ENCODE data around the gene CLDN6.

CLDN6 gene

GRCh38 chr16:3012828-3013420 lies 5.1 kb downstream of the CLDN6 start, which contains the start of gene CLDN9:
Gene CLDN9, plus strand, starts transcription at chr16:3012923. Its CDS starts 440 bp downstream, at chr16:3013363.
- Mint-ChIP-seq H3K36me3 (ENCODE audit: low read depth) (no peaks in the 10 kb centered on the region), H3K4me3 (peak within 1 kb of the TSS; percentile 68), H3K27ac (no peak within 1 kb of the TSS), H3K9me3 (no peaks in the 10 kb centered on the region), H3K4me1 (peaks cover 44% of the 10 kb centered on the region), H3K27me3 (ENCODE audit: low read depth, poor library complexity) (peaks cover 49% of the 10 kb centered on the region)
- DNase-seq: no peak
- TF ChIP-seq, protein P1, sequence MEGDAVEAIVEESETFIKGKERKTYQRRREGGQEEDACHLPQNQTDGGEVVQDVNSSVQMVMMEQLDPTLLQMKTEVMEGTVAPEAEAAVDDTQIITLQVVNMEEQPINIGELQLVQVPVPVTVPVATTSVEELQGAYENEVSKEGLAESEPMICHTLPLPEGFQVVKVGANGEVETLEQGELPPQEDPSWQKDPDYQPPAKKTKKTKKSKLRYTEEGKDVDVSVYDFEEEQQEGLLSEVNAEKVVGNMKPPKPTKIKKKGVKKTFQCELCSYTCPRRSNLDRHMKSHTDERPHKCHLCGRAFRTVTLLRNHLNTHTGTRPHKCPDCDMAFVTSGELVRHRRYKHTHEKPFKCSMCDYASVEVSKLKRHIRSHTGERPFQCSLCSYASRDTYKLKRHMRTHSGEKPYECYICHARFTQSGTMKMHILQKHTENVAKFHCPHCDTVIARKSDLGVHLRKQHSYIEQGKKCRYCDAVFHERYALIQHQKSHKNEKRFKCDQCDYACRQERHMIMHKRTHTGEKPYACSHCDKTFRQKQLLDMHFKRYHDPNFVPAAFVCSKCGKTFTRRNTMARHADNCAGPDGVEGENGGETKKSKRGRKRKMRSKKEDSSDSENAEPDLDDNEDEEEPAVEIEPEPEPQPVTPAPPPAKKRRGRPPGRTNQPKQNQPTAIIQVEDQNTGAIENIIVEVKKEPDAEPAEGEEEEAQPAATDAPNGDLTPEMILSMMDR (IDR thresholded peaks at IDR 0.05): no peak

GRCh38 chr16:3012246-3012645 lies 5.7 kb downstream of the CLDN6 start:
- peaks cover 52% of the 10 kb centered on the region for H3K27me3 Mint-ChIP-seq (ENCODE audit: low read depth, poor library complexity)

DNA sequence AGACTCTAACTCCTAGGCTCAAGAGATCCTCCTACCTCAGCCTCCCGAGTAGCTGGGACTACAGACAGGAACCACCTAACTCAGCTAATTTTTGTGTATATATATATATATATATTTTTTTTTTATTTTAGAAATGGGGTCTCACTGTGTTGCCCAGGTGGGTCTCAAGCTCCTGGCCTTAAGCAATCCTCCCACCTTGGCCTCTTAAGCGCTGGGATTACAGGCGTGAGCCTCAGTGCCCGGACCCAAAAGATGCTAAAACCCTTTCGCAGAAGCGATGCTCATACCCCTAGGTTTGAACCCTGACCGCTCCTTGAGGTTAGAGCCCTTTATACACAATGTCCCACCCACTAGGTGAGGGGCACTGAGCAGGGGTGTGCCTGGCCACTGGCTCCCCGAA lies 7.5 kb downstream of the CLDN6 start:
- H3K27me3 Mint-ChIP-seq (ENCODE audit: low read depth, poor library complexity): peaks cover 64% of the 10 kb centered on the region
- H3K36me3 Mint-ChIP-seq (ENCODE audit: low read depth): no peaks in the 10 kb centered on the region
- no peak for DNase-seq
- H3K4me3 Mint-ChIP-seq: no peak overlapping the region
- peaks cover 54% of the 10 kb centered on the region for H3K4me1 Mint-ChIP-seq
- no peaks in the 10 kb centered on the region for H3K9me3 Mint-ChIP-seq
- no peak overlapping the region for H3K27ac Mint-ChIP-seq
- TF ChIP-seq, protein P1 (IDR thresholded peaks at IDR 0.05): no peak

More at GRCh38 chr16:3012246-3012645, 5.7 kb downstream of the CLDN6 start:
- Mint-ChIP-seq H3K4me3 (peak overlapping the region; percentile 68), H3K36me3 (ENCODE audit: low read depth) (no peaks in the 10 kb centered on the region), H3K4me1 (peaks cover 48% of the 10 kb centered on the region), H3K9me3 (no peaks in the 10 kb centered on the region), H3K27ac (no peak overlapping the region)
- TF ChIP-seq, protein P1 (IDR thresholded peaks at IDR 0.05): no peak
- peak; percentile 59 for DNase-seq

DNA sequence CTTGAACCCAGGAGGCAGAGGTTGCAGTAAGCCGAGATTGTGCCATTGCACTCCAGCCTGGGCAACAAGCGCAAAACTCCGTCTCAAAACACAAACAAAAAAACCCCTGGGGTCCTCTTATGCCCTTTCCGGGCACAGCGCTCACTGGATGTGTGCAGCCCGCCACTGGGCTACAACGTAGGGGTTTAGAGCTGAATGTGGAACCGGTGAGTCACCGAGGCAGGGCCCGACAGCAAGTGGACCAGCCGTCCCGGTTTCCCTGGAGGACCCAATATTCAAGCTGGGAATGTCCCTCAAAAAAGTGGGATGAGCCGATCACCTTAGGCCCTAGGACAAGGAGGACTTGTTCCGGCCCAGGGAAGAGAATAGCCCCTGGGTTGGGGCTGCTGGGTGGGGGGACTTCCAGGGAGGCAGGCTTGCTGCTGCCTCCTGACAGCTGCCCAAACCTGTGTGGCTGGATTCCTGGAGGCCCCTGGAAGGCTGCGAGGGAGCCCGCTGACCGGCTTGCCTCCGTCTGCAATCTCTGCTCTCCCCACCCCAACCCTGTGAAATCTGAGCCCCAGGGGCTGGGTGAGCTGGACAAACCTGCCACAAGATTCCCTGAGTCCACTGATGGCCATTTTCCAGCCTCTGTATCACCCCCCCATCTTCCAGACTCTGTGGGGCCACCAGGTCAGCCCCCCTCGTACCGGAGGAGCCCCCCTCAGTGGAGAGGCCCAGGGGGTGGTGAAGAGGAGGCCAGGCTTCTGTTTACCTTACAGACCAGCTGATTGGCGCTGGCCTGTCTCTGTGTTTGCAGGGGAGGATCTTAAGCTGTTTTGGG lies 8.2 kb downstream of the CLDN6 start:
- Mint-ChIP-seq H3K27me3 (ENCODE audit: low read depth, poor library complexity) (peaks cover 67% of the 10 kb centered on the region), H3K27ac (no peak overlapping the region), H3K4me1 (peaks cover 54% of the 10 kb centered on the region), H3K36me3 (ENCODE audit: low read depth) (no peaks in the 10 kb centered on the region), H3K4me3 (peak overlapping the region; percentile 42), H3K9me3 (no peaks in the 10 kb centered on the region)
- peak; percentile 65 for DNase-seq
- TF ChIP-seq, protein P1 (IDR thresholded peaks at IDR 0.05): no peak

DNA sequence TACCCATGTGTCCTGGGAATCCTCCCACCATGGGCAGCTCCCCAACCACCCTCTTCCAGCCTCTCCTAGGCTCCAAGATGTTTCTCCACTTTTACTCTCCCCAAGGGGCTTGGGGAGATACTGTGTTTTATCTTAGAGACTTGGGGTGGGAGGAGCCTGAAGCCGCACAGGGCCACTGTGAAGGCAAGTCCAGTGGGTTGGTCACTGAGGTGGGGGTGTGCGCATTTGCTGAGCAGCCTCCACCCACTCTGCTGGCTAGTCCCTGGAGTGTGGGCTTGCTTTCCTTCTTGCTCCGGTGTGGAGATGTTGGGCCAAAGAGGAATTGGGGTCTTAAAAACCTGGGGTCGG lies 9.3 kb downstream of the CLDN6 start:
- Mint-ChIP-seq H3K36me3 (ENCODE audit: low read depth) (no peaks in the 10 kb centered on the region), H3K27me3 (ENCODE audit: low read depth, poor library complexity) (peaks cover 65% of the 10 kb centered on the region), H3K9me3 (no peaks in the 10 kb centered on the region), H3K27ac (no peak overlapping the region), H3K4me3 (no peak overlapping the region), H3K4me1 (peaks cover 47% of the 10 kb centered on the region)
- no peak for DNase-seq
- TF ChIP-seq, protein P1 (IDR thresholded peaks at IDR 0.05): no peak
